GM18909 (cell line): Measurements from ENCODE around the gene P2RX4.
"Not testable (repeated sequence)": the region's sequence is repeated elsewhere in the genome, so short reads cannot be mapped to it uniquely, and the experiment has no call there.

Source experiments
- ATAC-seq: cut with Tn5 transposase; IDR thresholded peaks from one replicate; pipeline ENCODE4 v1.9.1; 2021; ENCODE audit warnings: mild to moderate bottlenecking; ENCODE audit not compliant: unreplicated experiment, poor library complexity

Gene P2RX4

DNA sequence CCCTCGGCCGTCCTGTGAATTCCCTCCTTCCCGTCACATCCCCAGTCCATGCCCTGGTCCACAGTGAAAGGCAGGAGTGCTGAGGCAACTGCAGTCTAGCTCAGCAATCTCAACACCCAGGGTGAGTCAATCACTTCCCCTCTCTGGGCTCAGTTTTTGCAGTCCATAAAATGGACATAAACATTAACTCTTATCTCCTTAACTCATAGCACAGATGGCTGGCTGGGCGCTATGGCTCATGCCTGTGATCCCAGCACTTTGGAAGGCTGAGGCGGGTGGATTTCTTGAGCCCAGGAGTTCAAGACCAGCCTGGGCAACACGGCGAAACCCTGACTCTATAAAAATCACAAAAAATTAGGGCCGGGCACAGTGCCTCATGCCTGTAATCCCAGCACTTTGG lies 54.2 kb downstream of the P2RX4 start:
- ATAC-seq = no peak

DNA sequence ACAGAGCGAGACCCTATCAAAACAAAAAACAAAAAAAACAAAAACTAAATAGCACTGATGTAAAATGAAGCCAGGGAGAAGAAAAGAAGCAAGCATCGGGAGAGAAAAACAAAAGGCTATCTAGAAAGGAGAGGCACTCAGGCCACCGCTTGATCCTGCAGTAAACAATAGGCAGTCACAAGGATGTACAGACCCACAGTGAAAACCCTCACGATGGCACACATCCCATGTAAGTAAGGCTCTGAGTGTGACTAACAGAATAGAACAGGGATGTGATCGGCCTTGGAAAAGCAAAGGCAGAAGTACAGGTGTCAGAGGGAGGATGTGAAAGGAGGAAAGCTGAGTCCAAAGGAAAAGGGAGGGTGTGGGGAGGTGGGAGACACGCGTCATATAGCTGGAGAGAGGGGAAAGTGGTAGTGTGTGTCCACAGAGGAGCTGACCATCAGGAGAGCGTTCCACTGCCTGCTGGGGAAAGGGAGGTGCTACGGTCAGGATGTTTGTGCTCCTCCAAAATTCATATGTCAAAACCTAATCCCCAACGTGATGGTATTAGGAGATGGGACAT lies 55.1 kb downstream of the P2RX4 start:
- ATAC-seq = no peak

DNA sequence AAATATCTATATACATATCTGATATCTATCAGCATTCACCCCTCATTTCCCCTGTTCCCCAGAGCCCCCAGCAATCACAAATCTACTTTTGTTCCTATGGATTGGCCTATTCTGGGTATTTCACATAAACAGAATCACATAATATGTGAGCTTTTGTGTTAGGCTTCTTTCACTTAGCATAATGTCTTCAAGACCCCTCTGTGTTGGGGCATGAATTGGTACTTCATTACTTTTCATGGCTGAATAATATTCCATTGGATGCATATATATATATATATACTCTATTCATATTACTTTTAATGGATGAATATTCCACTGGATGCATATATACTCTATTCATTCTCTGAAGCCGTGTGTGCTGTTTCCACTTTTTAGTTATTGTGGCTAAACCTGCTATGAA lies 57.9 kb downstream of the P2RX4 start:
- no peak for ATAC-seq

DNA sequence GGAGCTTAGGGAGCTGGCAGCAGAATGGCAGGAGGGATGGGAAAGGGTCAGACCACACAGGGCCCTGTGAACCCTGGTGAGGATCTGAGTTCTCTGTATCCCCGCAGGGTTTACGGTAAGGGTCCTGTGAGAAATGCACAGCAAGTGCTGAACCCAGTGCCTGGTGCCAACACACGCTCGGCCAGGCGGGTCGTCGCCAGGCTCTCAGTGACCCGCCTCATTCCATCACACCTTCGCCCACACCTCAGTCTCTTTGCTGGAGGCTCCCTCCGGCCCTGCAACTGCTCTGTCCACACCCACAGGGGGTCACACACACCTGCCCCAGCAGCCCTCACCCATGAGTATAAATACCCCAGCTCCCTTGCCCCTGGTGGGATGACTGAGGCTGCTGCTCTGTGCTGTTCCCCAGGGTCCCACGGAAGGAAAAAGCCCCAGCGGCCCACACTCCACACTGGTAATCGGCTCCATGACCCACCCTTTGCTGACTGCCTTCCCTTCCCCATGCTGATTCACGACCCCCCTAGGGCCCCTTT lies 63.5 kb downstream of the P2RX4 start:
- no peak for ATAC-seq

DNA sequence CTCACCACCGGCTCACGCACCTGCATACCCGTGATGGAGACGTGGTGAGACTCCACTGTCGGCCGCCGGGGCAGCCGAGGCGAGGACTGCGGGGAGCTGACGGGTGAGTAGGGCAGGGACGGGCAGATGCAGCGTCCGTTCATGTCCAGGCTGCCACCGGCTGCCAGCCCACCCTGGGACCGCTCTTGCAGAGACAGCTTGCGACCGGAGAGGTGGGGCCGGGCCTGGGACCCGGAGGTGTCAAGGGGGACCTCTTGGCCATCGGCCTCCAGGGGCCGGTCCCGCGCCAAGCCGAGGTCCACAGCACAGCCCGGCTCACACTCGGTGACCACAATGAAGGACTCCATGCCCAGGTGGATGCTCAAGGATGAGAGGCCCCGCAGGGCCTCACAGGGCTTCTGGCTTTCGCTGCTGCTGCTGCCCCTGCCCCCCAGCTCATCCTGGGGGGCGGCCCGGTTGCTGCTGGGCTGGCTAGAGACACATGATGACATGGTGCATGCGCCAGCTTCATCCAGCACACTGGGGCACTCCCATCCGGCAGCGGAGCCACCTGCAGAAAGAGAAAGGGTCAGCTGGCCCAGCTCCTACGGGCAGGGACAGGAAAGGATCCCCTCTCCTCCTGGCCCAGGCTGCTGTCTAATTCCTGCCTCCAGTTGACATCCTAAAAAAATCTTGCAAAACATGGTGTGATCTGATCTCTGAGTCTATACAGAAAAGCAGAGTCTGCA lies 64.3 kb downstream of the P2RX4 start:
- ATAC-seq = no peak

DNA sequence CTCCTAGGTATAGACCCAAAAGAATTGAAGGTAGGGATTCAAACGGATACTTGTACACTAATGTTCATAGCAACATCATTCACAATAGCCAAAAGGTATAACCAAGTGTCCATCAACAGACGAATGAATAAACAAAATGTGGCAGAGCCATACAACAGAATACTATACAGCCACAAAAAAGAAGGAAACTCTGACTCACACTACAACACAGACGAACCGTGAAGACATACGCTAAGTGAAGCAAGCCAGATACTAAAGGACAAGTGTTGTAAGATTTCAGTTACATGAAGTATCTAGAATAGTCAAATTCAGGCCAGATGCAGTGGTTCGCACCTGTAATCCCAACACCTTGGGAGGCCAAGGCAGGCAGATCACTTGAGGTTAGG lies 67.4 kb downstream of the P2RX4 start:
- ATAC-seq = no peak

DNA sequence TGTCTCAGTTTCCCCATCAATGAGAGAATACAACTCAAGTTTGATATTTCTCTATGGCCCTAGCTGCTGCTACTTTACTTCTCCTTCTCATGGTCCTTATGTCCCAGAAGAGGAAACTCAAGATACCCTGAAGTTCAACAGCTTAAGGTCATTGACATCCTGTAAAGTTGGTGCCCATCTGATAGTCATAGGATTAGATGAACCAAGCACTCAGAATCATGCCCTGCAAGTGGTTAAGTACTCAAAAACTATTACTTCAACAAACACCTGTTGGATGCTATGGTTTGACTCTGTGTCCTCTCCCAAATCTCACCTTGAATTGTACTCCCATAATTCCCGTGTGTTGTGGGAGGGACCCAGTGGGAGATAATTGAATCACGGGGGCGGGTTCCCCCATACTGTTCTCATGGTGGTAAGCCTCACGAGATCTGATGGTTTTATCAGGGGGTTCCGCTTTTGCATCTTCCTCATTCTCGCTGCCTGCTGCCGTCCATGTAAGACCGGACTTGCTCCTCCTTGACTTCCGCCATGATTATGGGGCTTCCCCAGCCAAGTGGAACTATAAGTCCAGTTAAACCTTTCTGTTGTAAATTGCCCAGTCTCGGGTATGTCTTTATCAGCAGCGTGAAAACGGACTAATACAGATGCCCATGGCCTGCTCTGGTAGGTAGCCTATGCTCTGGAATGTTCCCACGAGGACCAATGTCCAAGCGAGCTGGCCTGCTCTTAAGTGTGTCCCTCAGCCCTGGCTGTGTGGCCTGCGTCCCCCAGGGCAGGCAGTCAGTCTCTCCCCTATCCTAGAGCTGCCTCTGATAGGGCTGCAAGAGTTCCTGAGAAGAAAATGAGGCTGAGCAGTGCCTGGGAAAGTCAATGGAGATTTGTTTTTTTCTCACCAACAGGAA lies 68.5 kb downstream of the P2RX4 start:
- ATAC-seq = no peak

DNA sequence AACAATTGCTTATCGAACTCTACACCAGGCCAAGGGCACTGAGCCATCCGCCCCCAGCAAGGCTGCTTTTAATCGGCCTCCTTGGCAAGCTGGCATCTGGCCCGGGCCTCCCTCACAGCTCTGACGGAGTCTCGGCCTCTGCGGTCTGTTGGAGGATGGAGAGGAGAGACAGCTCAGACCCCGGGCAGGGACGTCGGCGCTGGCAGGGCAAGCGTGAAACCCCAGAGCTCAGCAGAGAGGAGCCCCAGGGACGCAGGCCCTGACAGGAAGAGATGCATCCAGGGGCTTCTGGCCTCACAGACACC lies 69.1 kb downstream of the P2RX4 start:
- no peak for ATAC-seq

DNA sequence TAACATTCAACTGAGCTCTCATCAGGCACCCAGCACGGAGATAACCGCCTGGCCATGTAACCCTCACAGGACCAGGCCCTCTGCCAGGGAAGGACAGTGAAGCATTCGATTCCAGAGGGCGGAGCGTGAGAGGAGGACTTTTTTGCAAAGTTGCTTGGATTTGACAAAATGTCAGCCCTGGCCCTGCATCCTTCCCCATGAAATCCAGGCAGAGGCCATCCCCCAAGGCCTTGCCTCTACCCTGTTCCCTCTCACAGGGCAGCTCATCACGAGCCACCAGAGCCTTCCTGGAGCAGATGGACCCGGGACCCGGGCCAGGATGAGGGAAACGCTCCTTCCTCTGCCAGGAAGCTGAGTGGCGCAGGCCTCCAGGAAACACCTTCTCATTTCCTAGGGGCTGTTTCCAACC lies 69.6 kb downstream of the P2RX4 start:
- ATAC-seq = no peak

DNA sequence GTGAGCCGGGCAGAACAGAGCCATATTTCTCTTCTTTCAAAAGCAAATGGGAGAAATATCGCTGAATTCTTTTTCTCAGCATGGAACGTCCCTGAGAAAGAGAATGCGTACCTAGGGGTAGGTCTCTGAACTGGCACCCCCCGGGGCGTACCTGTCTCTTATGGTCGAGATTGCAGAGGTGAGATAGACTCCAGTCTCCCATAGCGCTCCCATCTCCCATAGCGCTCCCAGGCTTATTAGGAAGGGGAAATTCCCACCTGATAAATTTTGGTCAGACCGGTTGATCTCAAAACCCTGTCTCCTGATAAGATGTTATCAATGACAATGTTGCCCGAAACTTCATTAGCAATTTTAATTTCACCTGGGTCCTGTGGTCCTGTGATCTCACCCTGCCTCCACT lies 70.6 kb downstream of the P2RX4 start:
- ATAC-seq = not testable (repeated sequence)

DNA sequence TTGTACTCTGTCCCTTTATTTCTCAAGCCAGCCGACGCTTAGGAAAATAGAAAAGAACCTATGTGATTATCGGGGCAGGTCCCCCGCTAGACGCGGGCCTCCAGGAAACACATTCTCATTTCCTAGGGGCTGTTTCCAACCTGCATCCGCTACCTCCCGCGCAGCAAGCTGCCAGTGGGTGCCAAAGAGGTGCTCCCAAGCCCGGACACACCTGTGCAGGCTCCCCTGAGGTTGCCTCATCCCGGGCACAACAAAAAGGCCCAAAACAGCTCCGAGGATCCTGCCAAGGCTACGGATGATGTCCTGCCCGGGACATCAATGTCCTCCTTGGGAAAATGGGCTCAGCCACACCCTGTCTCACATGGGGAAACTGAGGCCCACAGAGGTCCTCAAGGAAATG lies 71.2 kb downstream of the P2RX4 start:
- ATAC-seq = not testable (repeated sequence)

DNA sequence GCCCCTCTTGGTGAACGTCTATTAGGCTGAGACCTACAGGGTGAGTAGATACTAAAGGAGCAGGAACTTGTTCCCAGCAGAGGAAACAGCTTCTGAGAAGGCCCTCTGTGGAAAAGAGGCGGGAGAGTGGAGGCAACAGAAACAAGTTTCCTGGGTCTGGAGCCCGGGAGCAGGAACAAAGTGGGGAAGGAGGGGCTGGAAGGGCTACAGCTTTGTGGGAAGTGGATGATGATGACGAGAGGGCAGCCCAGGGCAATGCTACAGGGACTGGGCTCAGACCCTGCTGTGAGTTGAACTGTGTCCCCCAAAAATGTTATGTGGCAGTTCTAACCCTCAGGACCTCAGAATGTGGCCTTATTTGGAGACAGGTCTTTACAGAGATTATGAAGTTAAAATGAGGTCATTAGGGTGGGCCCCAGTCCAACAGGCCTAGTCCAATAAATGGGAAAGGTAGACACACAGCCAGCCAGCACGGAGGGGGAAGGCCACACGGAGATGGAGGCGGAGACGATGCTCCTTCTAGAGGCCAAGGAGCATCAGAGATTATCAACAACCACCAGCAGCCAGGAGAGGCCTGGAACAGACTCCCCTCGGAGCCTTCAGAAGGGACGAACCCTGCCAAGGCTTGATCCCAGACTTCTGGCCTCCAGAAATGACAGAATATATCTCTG lies 72.3 kb downstream of the P2RX4 start:
- ATAC-seq = no peak

DNA sequence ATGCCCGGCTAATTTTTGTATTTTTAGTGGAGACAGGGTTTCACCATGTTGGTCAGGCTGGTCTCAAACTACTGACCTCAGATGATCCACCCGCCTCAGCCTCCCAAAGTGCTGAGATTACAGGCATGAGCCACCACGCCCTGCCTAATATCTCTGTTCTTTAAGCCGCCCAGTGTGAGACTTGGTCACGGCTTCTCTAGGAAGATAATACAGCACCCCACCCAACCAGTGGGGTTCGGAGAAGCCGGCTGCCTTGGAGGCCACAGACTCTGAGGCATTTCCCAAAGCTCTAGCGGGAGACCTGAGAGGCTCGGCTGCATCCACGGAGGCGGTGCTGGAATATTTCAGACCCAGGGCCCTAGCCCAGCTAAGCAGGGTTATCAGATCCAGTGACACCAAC lies 73.0 kb downstream of the P2RX4 start:
- not testable (repeated sequence) for ATAC-seq

DNA sequence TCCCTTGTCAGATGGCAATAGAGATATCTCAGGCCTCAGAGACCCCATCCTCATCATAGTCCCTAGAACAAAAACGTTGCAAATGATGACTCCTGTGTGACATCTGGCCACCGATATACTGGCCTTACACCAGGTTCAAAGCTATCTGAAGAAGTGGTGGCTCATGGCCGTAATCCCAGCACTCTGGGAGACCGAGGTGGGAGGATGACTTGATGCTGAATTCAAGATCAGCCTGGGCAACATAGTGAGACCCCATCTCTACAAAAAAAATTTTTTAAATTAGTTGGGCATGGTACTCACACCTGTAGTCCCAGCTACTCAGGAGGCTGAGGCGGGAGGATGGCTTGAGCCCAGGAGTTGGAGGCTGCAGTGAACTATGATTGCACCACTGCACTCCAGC lies 73.5 kb downstream of the P2RX4 start:
- ATAC-seq = no peak
